A673 (cell line): ENCODE results near the gene POM121L2.

Experiments
- EZH2 ChIP-seq: fragments of 200-600 bp; sonication (generic); IDR thresholded peaks from 2 replicates; pipeline ENCODE4 v1.6.1; 2017; ENCODE audit warnings: borderline replicate concordance, low read depth, mild to moderate bottlenecking, mixed read lengths, antibody characterized with exemption, low read length; ENCODE audit not compliant: poor library complexity, severe bottlenecking
- TF ChIP-seq, protein P1 (sequence below): fragments of 300-800, 200-600 bp; sonication (generic); conservative IDR thresholded peaks from 2 replicates; pipeline ENCODE4 v1.5.1; 2017; ENCODE audit warnings: low read depth, mild to moderate bottlenecking, antibody characterized with exemption, low read length, moderate library complexity, mixed read lengths

DNA sequence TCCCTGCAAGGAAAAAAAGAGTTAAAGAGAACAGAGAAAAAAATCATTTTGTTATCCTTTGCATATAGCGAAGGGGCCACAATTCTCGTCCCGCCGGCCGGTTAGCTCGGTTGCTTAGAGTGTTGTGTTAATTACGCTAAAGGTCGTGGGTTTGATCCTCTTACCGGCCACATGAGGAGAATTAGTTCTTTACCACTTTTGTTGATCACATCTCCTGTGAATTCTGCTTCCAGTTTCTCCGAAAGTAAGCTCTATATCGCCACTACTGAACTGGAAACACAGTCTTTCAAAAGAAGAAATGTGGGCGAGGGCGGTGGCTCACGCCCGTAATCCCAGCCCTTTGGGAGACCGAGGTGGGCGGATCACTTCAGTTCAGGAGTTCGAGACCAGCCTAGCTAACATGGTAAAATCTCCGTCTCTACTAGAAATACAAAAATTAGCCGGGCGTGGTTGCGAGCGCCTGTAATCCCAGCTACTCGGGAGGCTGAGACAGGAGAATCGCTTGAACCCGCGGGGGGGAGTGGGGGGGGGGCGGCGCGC is 51.2 kb downstream of the POM121L2 start:
- TF ChIP-seq, protein P1, sequence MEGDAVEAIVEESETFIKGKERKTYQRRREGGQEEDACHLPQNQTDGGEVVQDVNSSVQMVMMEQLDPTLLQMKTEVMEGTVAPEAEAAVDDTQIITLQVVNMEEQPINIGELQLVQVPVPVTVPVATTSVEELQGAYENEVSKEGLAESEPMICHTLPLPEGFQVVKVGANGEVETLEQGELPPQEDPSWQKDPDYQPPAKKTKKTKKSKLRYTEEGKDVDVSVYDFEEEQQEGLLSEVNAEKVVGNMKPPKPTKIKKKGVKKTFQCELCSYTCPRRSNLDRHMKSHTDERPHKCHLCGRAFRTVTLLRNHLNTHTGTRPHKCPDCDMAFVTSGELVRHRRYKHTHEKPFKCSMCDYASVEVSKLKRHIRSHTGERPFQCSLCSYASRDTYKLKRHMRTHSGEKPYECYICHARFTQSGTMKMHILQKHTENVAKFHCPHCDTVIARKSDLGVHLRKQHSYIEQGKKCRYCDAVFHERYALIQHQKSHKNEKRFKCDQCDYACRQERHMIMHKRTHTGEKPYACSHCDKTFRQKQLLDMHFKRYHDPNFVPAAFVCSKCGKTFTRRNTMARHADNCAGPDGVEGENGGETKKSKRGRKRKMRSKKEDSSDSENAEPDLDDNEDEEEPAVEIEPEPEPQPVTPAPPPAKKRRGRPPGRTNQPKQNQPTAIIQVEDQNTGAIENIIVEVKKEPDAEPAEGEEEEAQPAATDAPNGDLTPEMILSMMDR: no peak
- no peak for TF ChIP-seq EZH2
